Testis (tissue), 2 donors: ENCODE measurements around the gene ESAM.

Experiments used
- POLR2A ChIP-seq: fragments of 450-650 bp; IDR thresholded peaks from one replicate; pipeline ENCODE4 v1.6.1; 2017; ENCODE audit warnings: antibody characterized with exemption, mild to moderate bottlenecking, moderate library complexity
- TF ChIP-seq, protein P1 (sequence below), 3 experiments: fragments of 450-650 bp in 2 of 3; fragments of 200-600 bp in 1 of 3; sonication (generic) in 1 of 3; IDR thresholded peaks; one replicate each; pipeline ENCODE4 v1.5.1; 2016 to 2019; ENCODE audit warnings: antibody characterized with exemption in 3 of 3, mild to moderate bottlenecking in 2 of 3, moderate library complexity in 1 of 3

DNA sequence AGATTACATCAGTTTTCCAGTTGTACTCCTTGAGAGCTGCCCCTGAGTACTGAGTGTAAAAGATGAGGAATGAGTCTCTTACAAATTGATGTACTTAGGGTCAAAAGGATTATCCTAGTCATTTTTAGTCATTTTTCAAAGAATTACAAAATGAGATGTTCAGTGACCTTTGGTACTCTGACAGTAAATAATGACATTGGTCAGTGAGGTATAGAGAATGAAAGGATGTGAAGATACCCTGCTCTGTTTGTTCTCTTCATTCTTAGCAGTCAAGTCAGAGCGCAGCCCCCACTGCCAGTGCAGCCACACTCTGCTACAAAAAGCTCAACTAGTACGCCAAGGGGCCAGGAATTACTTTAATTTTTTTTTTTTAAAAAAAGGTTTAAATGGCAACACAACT lies 4.1 kb upstream of the ESAM start:
- TF ChIP-seq, protein P1, sequence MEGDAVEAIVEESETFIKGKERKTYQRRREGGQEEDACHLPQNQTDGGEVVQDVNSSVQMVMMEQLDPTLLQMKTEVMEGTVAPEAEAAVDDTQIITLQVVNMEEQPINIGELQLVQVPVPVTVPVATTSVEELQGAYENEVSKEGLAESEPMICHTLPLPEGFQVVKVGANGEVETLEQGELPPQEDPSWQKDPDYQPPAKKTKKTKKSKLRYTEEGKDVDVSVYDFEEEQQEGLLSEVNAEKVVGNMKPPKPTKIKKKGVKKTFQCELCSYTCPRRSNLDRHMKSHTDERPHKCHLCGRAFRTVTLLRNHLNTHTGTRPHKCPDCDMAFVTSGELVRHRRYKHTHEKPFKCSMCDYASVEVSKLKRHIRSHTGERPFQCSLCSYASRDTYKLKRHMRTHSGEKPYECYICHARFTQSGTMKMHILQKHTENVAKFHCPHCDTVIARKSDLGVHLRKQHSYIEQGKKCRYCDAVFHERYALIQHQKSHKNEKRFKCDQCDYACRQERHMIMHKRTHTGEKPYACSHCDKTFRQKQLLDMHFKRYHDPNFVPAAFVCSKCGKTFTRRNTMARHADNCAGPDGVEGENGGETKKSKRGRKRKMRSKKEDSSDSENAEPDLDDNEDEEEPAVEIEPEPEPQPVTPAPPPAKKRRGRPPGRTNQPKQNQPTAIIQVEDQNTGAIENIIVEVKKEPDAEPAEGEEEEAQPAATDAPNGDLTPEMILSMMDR (IDR thresholded peaks at IDR 0.05) = no peak
- TF ChIP-seq POLR2A = no peak
